ENCODE results near the gene KLRC1.

GRCh38 chr12:10453156-10453555, at the start of gene KLRC1:
- TF ChIP-seq CTCF (IDR thresholded peaks at IDR 0.05) (no peak), POLR2AphosphoS5 (IDR thresholded peaks at IDR 0.05) (no peak), POLR2A (IDR thresholded peaks at IDR 0.05) (no peak)
